GF-D8 (cell line): ENCODE measurements around the gene CELF1.
"Not testable (repeated sequence)": the region's sequence is repeated elsewhere in the genome, so short reads cannot be mapped to it uniquely, and the experiment has no call there.

Experiments used
- DNase-seq: peaks from one replicate; lab custom pipeline; 2025; lab: John Stamatoyannopoulos, UW

CELF1 gene

GRCh38 chr11:47538741-47539565, 14.0 kb downstream of the CELF1 start:
- no peak for DNase-seq

DNA sequence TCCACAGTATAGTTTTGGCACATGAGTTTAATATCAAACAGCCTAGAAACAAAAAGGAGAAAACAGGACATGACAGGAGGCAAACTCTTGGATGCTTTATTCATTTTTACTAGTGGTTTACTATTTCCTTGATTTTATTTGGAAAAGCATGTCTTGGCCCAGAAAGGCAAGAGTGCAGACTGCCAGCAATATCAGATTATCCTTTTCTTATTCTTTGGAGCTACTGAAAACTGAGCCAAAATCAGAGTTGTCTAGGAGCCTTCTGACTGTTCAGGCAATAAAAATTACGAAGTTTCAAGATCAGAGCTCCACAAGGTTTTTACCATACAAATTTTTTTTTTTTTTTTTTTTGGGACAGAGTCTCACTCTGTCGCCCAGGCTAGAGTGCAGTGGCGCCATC, 16.0 kb downstream of the CELF1 start:
- no peak for DNase-seq

DNA sequence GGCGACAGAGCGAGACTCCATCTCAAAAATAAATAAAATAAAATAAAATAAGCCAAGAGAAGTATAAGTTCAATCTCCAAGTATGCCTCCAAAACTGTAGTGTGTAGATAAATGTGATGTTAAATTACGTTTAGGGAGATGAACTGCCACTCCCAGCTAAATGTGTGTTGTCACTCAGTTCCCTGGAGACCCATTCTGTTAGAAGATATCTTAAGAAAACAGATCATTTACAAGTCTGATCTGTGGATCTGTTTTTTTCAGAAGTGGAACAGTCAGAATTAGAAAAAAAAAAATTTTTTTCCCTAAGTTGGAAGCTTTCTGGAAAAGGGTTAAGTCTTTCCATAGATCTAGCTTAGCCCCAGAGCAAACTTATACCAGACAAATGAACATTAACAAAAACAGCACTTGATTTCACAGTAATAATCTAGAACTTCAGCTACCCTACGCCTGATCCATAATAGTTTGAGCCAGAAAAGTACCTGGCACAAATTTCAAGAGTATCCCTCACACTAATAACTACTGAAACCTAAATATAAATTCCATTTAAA, 18.2 kb downstream of the CELF1 start:
- DNase-seq = no peak

- no peak for DNase-seq
Measured at GRCh38 chr11:47533690-47534151, 19.2 kb downstream of the CELF1 start.

- DNase-seq = no peak
Measured at GRCh38 chr11:47532597-47533213, 20.2 kb downstream of the CELF1 start.

GRCh38 chr11:47531666-47532065, 21.3 kb downstream of the CELF1 start:
- DNase-seq = no peak

GRCh38 chr11:47530721-47531120, 22.2 kb downstream of the CELF1 start:
- DNase-seq = not testable (repeated sequence)

DNA sequence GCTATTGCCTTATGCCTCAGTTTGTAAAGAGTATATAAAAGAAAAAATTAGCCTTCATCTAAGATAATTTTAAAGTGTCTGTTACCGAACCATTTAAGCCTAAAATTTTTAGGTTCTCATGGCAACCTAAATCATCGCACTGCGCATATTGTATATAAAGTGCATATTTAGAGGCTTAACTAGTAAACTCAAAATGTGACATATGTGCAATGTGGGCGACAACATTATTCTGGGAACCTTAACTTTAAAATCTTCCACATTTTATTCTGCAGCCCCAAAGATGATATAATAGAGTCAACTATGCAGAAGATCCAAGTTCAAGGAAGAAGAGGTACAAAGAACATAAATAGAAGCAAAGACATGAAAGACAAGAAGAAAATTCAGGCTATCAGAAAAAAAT, 23.0 kb downstream of the CELF1 start:
- no peak for DNase-seq

GRCh38 chr11:47527186-47527585, 25.7 kb downstream of the CELF1 start:
- DNase-seq = no peak

DNA sequence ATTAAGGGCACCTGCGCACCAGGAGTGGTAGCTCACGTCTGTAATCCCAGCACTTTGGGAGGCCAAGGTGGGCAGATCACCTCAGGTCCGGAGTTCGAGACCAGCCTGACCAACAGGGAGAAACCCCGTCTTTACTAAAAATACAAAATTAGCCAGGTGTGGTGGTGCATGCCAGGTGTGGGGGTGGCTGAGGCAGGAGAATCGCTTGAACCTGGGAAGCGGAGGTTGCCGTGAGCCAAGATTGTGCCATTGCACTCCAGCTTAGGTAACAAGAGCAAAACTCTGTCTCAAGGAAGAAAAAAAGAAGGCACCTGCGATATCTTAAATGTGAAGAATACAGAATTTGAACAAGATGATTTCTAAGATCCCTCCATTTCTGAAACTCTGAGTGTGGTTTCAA, 26.9 kb downstream of the CELF1 start:
- DNase-seq = not testable (repeated sequence)

DNA sequence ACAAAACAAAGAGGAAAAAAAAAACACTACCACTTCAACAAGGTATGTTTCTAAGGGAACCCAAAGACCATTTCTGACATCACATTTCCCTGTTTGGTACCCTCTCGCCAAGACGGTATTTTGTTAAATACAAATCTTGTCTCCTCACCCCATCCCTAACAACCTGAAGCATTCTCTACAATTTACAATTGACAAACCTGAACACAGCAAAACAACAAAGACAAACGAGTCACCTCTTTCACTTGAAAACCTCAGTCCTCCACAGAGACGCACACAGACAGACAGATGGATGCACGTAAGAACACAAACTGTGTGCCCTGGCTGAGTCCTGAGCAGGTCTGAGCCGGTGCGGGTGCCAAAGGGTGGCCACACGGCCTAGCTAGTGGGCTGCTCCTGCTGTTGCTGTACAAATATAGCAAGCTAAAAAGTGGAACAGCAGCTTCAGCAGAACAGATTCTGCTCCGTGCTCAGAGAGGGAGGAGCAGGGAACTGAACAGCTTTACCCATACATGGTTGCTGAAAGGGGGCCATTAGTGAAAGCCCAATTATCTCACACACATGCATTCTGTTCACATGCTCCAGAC, 28.5 kb downstream of the CELF1 start:
- no peak for DNase-seq

DNA sequence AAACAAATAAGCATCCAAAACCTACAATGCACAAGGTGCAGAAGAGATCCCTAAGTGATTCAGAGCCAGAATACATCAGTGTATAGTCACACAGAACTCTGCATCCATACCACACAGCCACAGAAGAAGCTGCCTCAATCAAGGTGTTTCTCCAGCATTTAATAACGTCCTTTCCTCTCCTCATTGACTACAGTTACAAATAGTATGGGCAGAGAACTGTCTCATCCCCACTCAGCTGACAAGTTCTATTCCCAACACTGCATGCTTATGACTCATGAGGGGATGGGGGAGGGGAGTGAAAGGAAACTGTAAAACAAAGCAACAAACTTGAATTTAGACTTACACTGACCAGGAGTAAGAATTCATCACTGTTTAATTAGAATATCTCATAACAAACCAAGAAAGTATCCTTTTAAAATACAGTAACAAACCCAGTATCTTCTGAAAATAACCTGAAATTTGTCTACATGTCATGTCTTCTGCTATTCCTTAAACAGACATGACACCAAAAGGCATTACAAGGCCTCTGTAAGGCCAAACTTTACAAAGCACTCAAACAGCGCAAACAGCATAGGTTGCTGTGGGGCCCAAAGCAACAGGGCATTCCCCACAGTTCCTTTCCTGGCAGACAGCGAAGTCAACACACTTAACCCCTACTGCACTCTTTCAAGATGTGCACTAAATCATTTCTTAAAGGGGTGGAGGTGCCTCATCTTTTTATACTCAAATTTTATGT, 29.3 kb downstream of the CELF1 start:
- DNase-seq = no peak

- no peak for DNase-seq
Measured at GRCh38 chr11:47518212-47518964, 34.5 kb downstream of the CELF1 start.

DNA sequence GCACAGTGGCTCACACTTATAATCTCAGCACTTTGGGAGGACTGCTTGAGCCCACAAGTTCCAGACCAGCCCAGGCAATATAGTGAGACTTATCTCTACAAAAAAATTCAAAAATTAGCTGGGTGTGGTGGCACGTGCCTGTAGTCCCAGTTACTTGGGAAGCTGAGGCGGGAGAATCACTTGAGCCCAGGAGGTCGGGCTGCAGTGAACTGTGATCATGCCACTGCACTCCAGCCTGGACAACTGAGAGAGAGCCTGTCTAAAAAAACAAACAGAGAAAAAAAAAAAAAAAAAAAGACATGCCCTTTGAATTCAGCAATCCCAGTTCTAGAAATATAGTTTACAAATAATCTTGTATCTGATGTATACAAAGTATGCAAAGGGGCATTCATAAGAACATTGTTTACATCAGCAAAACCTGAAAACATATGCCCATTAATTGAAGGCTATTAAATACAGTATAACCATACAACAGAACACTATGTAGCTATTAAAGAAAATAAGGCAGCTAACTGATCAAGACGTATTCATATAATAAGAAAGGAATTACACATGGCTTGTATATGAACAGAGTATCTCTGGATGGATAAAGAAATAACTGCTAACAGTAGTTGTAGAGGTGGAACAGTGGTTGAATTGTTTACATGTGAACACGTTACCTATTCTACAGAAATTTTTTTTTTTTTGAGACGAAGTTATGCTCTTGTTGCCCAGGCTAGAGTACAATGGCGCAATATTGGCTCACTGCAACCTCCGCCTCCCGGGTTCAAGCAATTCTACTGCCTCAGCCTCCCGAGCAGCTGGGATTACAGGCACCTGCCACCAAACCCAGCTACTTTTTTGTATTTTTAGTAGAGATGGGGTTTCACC, 35.7 kb downstream of the CELF1 start:
- DNase-seq = no peak

DNA sequence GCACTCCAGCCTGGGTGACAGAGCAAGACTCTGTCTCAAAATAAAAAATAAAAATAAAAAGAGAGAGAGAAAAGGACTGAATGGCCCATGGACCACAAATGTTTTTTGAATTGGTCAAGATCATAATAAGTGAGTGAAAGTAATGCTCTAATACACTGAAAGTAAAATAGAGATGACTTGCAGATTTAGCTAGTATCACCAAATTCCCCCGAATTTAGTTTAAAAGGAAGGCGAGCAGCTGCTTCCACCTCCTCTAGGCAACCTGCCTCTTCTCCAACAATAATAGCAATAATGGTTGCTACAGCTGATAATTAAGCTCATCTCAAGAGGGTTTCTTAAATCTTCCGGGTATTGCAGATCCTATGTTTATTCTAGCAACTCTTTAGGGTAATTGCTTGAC, 36.8 kb downstream of the CELF1 start:
- no peak for DNase-seq

DNA sequence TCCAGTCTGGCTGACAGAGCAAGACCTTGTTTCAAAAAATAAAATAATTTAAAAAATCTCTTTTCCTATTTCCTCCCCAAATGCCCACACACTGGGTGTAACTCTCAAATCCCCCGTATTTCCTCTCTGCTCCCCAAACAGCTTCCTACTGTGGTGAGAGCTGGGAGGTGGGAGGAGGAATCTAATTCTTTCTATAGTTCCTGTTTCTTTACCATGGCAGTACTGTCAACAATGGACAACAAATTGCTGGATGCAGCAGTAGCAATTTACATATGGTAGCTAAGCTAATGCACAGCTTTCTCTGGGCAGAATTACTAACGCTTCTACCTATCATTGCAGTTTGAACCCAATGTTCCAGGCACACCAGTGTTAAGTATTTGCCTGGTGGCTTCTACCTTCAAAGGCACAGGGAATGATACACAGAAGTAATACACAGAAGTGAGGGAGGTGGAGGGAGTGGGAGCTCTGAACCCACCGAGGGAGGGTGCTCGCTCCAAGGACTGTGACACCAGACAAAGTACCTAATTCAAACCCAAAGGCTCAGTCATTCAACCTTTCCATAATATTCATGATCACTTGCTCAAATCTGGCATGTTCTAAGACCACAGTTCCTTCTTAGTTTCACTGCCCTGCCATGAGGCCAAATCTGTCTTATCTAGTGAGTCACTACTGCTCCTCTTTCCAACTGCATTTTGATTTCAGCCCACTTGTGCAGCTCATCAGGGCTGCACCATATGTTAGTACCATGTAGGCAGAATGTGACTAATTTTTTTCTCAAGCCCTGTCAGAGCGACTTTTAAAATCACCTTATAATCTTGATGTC, 37.9 kb downstream of the CELF1 start:
- DNase-seq = peak; percentile 18

GRCh38 chr11:47512701-47513100, 40.2 kb downstream of the CELF1 start:
- DNase-seq = no peak

DNA sequence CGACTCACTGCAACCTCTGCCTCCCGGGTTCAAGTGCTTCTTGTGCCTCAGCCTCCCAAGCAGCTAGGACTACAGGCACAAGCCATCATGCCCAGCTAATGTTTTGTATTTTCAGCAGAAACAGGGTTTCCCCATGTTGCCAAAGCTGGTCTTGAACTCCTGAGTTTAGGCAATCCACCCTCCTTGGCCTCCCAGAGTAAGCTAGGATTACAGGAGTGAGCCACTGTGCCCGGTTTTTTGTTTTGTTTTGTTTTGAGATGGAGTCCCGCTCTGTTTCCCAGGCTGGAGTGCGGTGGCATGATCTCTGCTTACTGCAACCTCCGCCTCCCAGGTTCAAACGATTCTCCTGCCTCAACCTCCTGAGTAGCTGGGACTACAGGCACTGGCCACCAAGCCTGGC, 41.0 kb downstream of the CELF1 start:
- DNase-seq = no peak

- DNase-seq = no peak
Measured at GRCh38 chr11:47510209-47510608, 42.7 kb downstream of the CELF1 start.
